ENCODE data around the gene RPRD2.

DNA sequence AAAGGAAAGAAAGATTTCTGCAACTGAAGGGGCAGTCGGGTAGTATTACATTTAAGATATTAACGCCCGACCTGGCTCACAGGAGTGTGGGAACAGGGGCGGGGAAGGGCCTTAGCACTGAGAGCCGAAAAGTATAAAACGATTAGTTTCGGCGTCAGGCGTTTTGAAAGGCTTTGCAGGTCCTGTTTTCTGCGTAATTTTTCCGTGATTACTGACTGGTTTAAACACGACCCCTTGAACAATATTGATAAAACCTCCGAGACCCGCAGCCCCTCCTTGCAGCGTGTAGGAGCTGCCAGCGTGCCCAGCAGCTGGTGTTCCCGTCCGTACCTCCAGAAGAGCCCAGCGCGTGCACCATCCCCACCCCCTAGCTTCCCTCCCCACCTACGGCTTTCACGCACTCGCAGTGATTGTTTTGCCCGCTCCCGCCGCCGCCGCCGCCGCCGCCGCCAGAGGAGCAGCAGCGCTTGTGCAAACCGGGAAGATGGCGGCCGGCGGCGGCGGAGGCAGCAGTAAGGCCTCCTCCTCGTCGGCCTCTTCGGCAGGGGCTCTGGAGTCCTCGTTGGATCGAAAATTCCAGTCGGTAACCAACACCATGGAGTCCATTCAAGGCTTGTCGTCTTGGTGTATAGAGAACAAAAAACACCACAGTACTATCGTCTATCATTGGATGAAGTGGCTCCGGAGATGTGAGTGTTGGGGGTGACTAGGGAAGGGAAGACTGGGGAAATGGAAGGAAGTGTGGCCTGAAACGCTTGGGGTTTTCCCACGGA lies 470 bp downstream of the RPRD2 start:
- TF ChIP-seq, protein P1, sequence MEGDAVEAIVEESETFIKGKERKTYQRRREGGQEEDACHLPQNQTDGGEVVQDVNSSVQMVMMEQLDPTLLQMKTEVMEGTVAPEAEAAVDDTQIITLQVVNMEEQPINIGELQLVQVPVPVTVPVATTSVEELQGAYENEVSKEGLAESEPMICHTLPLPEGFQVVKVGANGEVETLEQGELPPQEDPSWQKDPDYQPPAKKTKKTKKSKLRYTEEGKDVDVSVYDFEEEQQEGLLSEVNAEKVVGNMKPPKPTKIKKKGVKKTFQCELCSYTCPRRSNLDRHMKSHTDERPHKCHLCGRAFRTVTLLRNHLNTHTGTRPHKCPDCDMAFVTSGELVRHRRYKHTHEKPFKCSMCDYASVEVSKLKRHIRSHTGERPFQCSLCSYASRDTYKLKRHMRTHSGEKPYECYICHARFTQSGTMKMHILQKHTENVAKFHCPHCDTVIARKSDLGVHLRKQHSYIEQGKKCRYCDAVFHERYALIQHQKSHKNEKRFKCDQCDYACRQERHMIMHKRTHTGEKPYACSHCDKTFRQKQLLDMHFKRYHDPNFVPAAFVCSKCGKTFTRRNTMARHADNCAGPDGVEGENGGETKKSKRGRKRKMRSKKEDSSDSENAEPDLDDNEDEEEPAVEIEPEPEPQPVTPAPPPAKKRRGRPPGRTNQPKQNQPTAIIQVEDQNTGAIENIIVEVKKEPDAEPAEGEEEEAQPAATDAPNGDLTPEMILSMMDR (optimal IDR thresholded peaks at IDR 0.05 in 1 of 3, IDR thresholded peaks at IDR 0.05 in 1 of 3, conservative IDR thresholded peaks at IDR 0.05 in 1 of 3; ENCODE audit: extremely low read depth in 1 of 3, insufficient read depth in 2 of 3, low read length in 3 of 3): no peak
- no peak for TF ChIP-seq EZH2 (IDR thresholded peaks at IDR 0.05; ENCODE audit: low read length)

Measured in keratinocyte (primary cell).